IPS-15b (cell line): ENCODE data around the gene HMCN1.

ENCODE experiments used
- H3K27me3 ChIP-seq: one replicate; pipeline ENCODE4 v1.6.1; 2013; ENCODE audit warnings: low read length; ENCODE audit not compliant: control insufficient read depth, insufficient read depth
- H3K36me3 ChIP-seq: one replicate; pipeline ENCODE4 v1.6.1; 2013; ENCODE audit warnings: low read length; ENCODE audit not compliant: control insufficient read depth, insufficient read depth
- H3K4me1 ChIP-seq: one replicate; pipeline ENCODE4 v1.6.1; 2013; ENCODE audit warnings: mild to moderate bottlenecking, low read length; ENCODE audit not compliant: control insufficient read depth, insufficient read depth
- H3K4me3 ChIP-seq: one replicate; pipeline ENCODE4 v1.5.1; 2013; ENCODE audit warnings: low read depth, low read length
- H3K9ac ChIP-seq: one replicate; pipeline ENCODE4 v1.6.1; 2013; ENCODE audit warnings: low read depth, mild to moderate bottlenecking, low read length
- H3K9me3 ChIP-seq: one replicate; pipeline ENCODE4 v1.6.1; 2013; ENCODE audit warnings: mild to moderate bottlenecking, low read length; ENCODE audit not compliant: control insufficient read depth, insufficient read depth

HMCN1 gene

DNA sequence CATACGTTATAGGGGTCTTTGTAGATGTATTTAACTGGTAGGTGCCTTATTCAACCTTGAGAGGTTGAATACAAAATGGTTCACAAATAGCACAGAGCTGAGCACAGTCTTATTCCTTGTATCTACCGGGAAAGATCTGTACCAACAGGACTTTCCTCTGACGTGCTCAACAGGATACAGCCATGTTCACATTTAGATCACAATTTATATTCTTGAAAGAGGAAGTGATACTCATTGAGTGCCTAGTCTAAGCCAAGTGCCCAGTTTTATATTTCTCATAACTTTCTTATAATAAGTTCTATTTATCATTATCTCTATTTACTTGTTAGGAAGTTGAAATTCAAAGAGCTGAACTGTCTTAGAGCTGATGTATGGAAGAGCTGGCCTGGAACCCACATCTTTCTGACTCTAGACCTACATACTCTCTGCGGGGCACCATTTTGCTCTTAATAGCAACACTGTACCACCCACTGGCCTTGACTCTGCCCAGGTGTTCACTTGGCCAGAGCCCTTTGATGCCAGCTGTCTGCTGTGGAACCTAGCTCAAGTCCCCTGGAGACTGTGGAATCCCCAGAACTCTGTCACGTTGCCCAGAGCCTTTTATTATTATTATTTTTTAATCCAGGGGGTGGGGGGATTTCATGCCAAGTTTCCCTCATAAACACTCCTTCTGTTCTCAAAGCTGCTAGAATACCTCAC lies 484.6 kb downstream of the HMCN1 start:
- no peak overlapping the region for H3K4me3 ChIP-seq
- no peaks in the 10 kb centered on the region for H3K36me3 ChIP-seq
- H3K27me3 ChIP-seq = no peaks in the 10 kb centered on the region
- H3K9ac ChIP-seq = no peak overlapping the region
- no peaks in the 10 kb centered on the region for H3K4me1 ChIP-seq
- no peaks in the 10 kb centered on the region for H3K9me3 ChIP-seq

DNA sequence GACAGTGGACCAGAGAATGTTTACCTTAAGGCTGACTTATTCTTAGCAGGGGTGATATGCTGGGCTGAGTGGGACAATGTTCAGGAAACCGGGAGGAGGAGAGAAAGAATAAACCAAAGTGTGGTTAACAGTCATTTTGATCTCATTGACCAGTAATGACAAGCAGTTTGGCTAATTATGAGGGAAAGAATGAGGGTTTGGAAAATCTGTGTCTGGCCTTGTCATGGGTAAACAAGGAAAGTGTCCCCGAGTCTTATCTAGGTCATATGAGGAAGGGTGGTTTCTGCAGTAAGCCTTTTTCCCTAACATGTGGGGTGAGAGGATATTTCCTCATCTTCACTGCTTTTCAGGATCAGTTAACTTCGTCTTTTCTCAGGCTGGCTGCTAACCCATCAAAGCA lies 485.9 kb downstream of the HMCN1 start:
- H3K36me3 ChIP-seq = no peaks in the 10 kb centered on the region
- H3K4me3 ChIP-seq = no peak overlapping the region
- no peak overlapping the region for H3K9ac ChIP-seq
- no peaks in the 10 kb centered on the region for H3K9me3 ChIP-seq
- no peaks in the 10 kb centered on the region for H3K4me1 ChIP-seq
- no peaks in the 10 kb centered on the region for H3K27me3 ChIP-seq

DNA sequence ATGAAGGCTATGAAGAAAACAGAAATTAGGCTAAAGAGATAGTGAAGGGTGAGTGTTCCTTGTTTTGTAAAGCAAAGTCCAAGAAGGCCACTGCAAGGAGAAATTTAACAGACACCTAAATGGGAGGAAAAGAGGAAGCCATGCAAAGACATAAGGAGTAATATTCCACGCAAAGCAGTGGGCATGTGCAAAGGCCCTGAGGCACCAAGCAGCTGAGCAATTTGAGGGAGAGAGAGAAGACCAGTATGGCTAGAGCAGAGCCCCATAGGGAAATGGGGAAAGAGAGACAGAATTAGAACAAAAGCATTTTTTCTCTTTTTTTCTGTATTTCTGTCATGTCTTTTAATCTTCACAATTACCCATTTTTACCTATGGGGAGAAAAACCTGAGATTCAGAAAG lies 486.7 kb downstream of the HMCN1 start:
- no peak overlapping the region for H3K4me3 ChIP-seq

DNA sequence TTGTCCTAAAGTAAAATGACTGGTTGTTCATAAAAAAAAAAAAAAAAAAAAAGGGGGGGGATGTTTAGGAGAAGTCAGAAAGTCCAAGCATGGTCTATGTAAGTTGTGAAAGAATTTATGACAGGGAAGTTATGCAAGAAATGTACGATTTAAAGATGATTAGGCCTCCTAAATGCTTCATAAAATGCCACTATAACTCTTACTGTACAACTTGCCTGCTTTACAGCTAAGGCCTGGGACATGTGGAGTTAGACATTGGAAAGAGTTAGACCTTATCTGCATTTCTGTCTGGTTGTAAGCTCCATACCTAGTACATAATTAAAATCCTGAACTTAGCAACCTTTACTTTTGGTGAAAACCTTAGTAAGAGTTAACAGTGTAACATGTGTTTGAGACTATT lies 490.9 kb downstream of the HMCN1 start:
- Histone ChIP-seq H3K9ac (no peak overlapping the region), H3K9me3 (no peaks in the 10 kb centered on the region), H3K4me3 (no peak overlapping the region), H3K27me3 (no peaks in the 10 kb centered on the region), H3K4me1 (no peaks in the 10 kb centered on the region), H3K36me3 (no peaks in the 10 kb centered on the region)

More for the DNA sequence above, 486.7 kb downstream of the HMCN1 start:
- H3K9ac ChIP-seq = no peak overlapping the region
- no peaks in the 10 kb centered on the region for H3K36me3 ChIP-seq
- H3K27me3 ChIP-seq = no peaks in the 10 kb centered on the region
- H3K9me3 ChIP-seq = no peaks in the 10 kb centered on the region
- H3K4me1 ChIP-seq = no peaks in the 10 kb centered on the region

DNA sequence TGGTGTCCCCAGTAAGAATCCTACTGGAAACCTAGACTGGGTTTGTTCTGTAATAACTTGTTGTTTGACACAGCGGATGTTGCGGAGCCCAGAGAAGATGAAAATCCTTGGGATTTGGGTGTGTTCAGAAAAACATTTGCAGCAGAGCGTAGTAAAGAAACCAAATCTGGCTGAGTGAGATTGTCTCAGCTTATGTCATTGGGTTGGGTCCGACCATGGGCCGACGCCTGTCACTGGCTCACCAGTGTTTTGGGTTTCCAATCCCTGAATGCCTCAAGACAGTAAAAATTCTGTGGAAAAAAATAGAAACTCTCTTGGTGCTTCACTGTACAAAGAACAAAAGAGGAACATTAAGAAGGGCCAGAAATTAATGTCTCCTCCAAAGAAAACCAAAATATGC lies 494.6 kb downstream of the HMCN1 start:
- Histone ChIP-seq H3K4me3 (no peak overlapping the region), H3K27me3 (no peaks in the 10 kb centered on the region), H3K4me1 (no peaks in the 10 kb centered on the region), H3K36me3 (no peaks in the 10 kb centered on the region), H3K9ac (no peak overlapping the region), H3K9me3 (no peaks in the 10 kb centered on the region)

DNA sequence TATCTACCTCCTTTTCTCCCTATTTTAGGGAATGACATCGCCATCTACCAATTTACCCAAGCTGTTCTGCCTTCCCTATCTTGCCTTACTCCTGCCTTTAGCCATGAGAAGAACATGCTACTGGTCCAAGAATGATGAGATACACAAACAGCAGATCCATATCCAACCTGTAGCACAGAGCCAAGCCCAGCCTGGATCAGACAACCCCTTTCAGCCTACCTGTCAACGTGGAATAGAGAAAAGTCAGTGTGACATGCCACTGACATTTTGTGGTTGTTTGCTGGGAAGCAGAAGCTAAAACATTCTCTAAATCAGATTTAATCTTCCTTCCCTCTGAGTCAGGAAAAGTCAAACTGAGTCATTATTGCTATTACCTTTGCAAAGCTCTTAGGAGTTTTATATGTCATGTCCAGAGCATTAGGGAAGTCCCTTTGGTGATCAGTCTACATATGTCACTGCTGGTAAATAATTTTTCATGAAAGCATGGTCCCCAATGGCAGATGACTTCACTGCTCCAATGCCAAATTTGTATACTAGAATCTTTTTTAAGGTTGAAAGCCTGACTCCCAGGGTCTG lies 497.8 kb downstream of the HMCN1 start:
- no peaks in the 10 kb centered on the region for H3K4me1 ChIP-seq
- H3K9ac ChIP-seq = no peak overlapping the region
- H3K27me3 ChIP-seq = no peaks in the 10 kb centered on the region
- no peak overlapping the region for H3K4me3 ChIP-seq
- no peaks in the 10 kb centered on the region for H3K36me3 ChIP-seq
- no peaks in the 10 kb centered on the region for H3K9me3 ChIP-seq

DNA sequence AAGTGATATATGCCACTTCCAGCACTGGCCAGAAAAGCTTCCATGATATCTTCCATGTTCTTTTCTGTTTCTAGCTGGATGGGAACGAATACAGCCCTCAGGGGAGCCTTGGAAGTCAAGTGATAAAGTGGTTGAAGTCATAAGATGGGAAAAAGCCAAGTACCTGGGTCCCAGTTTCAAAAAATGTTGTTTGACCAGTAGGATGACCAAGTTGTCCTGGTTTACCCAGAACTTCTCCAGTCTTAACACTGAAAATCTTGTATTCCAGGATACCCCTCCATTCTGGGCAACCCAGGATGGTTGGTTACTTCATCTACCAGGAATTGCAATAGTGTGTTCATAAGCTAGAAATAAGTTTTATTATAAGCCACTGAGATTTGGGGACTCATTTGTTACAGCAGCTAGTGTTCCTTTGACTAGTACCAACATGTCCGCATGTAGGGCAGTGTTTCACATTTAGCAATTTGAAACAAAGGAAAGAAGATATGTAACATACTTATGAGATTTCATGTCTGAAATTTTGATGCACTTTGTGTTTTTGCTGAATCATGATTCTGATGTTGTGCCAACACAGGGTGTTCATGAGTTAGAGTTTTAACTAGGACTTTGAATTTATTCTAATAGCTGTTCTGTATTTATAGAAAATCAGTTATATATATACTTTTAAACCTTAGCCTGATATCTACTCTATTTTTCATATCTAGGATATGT lies 500.9 kb downstream of the HMCN1 start:
- Histone ChIP-seq H3K4me3 (no peak overlapping the region), H3K9me3 (no peaks in the 10 kb centered on the region), H3K9ac (no peak overlapping the region), H3K4me1 (no peaks in the 10 kb centered on the region), H3K27me3 (no peaks in the 10 kb centered on the region), H3K36me3 (no peaks in the 10 kb centered on the region)

DNA sequence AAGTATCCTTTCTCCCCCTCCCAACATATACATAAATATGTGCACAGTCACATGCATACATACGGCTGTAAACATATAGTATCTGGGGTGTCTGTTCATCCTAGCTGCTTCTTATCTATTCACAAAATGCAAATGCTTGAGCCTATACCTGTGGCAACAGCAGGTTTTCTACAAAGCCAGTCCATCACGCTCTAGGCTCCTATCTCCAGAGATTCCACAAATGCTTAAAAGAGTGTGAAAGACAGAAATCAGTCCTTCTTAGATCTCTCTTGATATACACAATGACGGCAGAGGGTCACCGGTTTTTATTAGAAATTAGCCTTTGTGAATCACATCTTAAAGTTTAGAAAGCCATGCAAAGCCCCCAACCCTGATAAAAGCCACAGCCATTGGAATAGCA lies 501.5 kb downstream of the HMCN1 start:
- Histone ChIP-seq H3K9ac (no peak overlapping the region), H3K4me1 (no peaks in the 10 kb centered on the region), H3K4me3 (no peak overlapping the region), H3K27me3 (no peaks in the 10 kb centered on the region), H3K9me3 (no peaks in the 10 kb centered on the region), H3K36me3 (no peaks in the 10 kb centered on the region)

DNA sequence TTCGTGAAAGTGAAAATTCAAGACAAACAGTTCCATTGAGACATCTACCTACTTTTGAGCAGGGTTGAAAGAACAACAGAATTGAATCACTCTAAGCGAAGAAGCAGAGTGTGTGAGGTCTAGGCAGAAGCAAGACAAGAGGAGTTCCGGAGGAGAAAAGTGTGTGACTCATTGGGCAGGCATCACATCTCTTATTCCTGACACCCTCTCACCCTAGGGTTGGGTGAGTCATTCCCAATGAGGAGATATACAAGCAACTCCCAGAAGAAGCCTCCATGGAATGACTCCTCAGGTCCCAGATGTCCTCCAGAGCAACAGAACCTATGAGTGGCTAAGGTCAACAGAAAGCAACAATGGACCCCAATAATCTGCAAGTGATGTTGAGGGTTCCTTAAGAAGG lies 502.7 kb downstream of the HMCN1 start:
- Histone ChIP-seq H3K27me3 (no peaks in the 10 kb centered on the region), H3K4me1 (no peaks in the 10 kb centered on the region), H3K4me3 (no peak overlapping the region), H3K9ac (no peak overlapping the region), H3K9me3 (no peaks in the 10 kb centered on the region), H3K36me3 (no peaks in the 10 kb centered on the region)

DNA sequence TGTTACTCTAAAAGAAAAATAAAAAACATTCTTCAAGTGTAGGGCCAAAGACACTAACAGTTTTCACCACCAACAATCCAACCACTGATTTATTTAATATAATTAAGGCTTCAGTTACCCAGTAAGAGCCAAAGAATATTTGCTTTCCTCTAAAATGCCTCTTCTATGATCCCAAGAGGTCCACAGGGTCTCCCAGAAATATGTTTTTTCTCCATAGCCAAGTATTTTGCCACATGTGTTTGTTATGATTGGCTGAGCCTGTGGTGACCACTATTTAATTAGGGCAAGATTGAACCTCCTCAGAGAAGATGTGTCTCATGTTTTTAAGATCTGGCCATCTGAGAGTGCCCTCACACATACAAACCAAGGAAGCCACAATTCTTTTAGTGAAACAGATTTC lies 505.0 kb downstream of the HMCN1 start:
- H3K4me3 ChIP-seq = no peak overlapping the region
- no peak overlapping the region for H3K9ac ChIP-seq
- H3K9me3 ChIP-seq = no peaks in the 10 kb centered on the region
- no peaks in the 10 kb centered on the region for H3K27me3 ChIP-seq
- no peaks in the 10 kb centered on the region for H3K4me1 ChIP-seq
- H3K36me3 ChIP-seq = no peaks in the 10 kb centered on the region

DNA sequence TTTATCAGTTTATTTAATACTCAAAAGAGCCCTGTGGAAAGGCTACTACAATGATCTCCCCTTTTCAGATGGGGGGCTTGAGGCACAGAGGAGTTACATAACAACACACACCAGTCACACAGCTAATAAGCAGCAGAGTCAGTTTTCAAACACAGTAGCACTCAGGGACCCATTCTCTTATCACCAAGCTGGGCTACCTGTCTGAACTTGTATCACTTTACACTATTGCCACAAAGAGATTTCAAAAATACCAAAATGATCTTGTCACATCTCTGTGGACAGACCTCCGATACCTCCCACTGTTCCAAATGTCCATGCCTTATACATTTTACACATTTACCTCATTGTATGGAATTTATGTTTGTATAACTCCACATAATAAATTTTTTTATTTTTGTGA lies 506.2 kb downstream of the HMCN1 start:
- no peak overlapping the region for H3K9ac ChIP-seq
- H3K4me1 ChIP-seq = no peaks in the 10 kb centered on the region
- H3K27me3 ChIP-seq = no peaks in the 10 kb centered on the region
- no peaks in the 10 kb centered on the region for H3K9me3 ChIP-seq
- H3K36me3 ChIP-seq = no peaks in the 10 kb centered on the region
- no peak overlapping the region for H3K4me3 ChIP-seq
